ENCODE data around the gene CYB5R3. TPM values are rescaled to one million over a fixed set of nuclear protein-coding genes. Genes with fewer than 3 reads are reported as not detected.
"Not testable (repeated sequence)": the region's sequence is repeated elsewhere in the genome, so short reads cannot be mapped to it uniquely, and the experiment has no call there.

CYB5R3 gene
- total RNA-seq, 1 experiment from 2014 or later = 172 TPM

DNA sequence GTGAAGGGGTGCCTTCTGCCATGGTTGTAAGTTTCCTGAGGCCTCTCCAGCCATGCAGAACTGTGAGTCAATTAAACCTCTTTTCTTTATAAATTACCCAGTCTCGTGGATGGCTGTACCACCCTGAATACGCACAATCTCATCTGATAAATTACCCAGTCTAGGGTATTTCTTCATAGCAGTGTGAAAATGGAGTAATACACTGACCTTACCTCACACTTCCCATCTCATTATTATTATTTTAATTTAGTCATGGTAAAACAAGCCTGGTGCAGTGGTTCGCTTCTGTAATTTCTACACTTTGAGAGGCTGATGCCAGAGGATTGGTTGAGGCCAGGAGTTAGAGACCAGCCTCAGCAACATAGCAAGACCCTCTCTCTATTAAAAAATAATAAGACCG is 30.5 kb upstream of the CYB5R3 start:
- no peaks in the 10 kb centered on the region for H3K36me3 ChIP-seq (ENCODE audit: insufficient read depth, low read length, poor library complexity, severe bottlenecking)
- H3K27me3 ChIP-seq (replicated peaks; ENCODE audit: insufficient read depth, low read depth, low read length, poor library complexity) = no peaks in the 10 kb centered on the region
- ChIA-PET CTCF (no interaction called here), POLR2A (ENCODE audit: low non-redundant PET) (no interaction called here)
- H3K9me3 ChIP-seq (ENCODE audit: low read depth, low read length, poor library complexity, severe bottlenecking) = no peaks in the 10 kb centered on the region
- no peak for DNase-seq (ENCODE audit: low spot score)
- peaks cover 4% of the 10 kb centered on the region for H3K4me1 ChIP-seq (ENCODE audit: insufficient read depth, low read length, poor library complexity, severe bottlenecking)
- no peak overlapping the region for H3K27ac ChIP-seq (ENCODE audit: low read depth, low read length, poor library complexity, severe bottlenecking)
- no TSS peak for BruUV-seq (replicated peaks)
- intact Hi-C loops (cut with micrococcal nuclease; ENCODE audit: unreplicated experiment) = no loop called here
- TF ChIP-seq, protein P1, sequence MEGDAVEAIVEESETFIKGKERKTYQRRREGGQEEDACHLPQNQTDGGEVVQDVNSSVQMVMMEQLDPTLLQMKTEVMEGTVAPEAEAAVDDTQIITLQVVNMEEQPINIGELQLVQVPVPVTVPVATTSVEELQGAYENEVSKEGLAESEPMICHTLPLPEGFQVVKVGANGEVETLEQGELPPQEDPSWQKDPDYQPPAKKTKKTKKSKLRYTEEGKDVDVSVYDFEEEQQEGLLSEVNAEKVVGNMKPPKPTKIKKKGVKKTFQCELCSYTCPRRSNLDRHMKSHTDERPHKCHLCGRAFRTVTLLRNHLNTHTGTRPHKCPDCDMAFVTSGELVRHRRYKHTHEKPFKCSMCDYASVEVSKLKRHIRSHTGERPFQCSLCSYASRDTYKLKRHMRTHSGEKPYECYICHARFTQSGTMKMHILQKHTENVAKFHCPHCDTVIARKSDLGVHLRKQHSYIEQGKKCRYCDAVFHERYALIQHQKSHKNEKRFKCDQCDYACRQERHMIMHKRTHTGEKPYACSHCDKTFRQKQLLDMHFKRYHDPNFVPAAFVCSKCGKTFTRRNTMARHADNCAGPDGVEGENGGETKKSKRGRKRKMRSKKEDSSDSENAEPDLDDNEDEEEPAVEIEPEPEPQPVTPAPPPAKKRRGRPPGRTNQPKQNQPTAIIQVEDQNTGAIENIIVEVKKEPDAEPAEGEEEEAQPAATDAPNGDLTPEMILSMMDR (conservative IDR thresholded peaks at IDR 0.05; ENCODE audit: low read depth, low read length) = no peak
- no peak for TF ChIP-seq EZH2 (IDR thresholded peaks at IDR 0.05; ENCODE audit: borderline replicate concordance, low read depth, low read length, poor library complexity, severe bottlenecking)
- no peak overlapping the region for H3K4me3 ChIP-seq (ENCODE audit: low read depth, low read length, poor library complexity, severe bottlenecking)

DNA sequence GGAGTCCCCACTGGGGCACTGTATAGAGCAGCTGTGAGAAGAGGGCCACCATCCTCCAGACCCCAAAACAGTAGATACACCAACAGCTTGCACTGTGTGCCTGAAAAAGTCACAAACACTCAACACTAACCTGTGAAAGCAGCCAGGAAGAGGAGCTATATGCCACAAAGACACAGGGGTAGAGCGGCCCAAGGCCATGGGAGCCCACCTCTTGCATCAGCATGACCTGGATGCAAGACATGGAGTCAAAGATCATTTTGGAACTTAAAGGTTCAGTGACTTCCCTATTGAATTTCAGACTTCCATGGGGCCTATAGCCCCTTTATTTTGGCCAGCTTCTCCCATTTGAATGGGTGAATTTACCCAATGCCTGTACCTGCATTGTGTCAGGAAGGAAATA is 29.7 kb upstream of the CYB5R3 start:
- no peak for DNase-seq (ENCODE audit: low spot score)
- no peak overlapping the region for H3K27ac ChIP-seq (ENCODE audit: low read depth, low read length, poor library complexity, severe bottlenecking)
- no peaks in the 10 kb centered on the region for H3K9me3 ChIP-seq (ENCODE audit: low read depth, low read length, poor library complexity, severe bottlenecking)
- no peaks in the 10 kb centered on the region for H3K27me3 ChIP-seq (replicated peaks; ENCODE audit: insufficient read depth, low read depth, low read length, poor library complexity)
- peaks cover 4% of the 10 kb centered on the region for H3K4me1 ChIP-seq (ENCODE audit: insufficient read depth, low read length, poor library complexity, severe bottlenecking)
- POLR2A ChIA-PET (ENCODE audit: low non-redundant PET) = no interaction called here
- H3K4me3 ChIP-seq (ENCODE audit: low read depth, low read length, poor library complexity, severe bottlenecking) = no peak overlapping the region
- TF ChIP-seq, protein P1 (conservative IDR thresholded peaks at IDR 0.05; ENCODE audit: low read depth, low read length) = no peak
- TF ChIP-seq EZH2 (IDR thresholded peaks at IDR 0.05; ENCODE audit: borderline replicate concordance, low read depth, low read length, poor library complexity, severe bottlenecking) = no peak
- intact Hi-C loops (cut with micrococcal nuclease; ENCODE audit: unreplicated experiment) = no loop called here
- CTCF ChIA-PET = no interaction called here
- H3K36me3 ChIP-seq (ENCODE audit: insufficient read depth, low read length, poor library complexity, severe bottlenecking) = no peaks in the 10 kb centered on the region
- BruUV-seq (replicated peaks) = no TSS peak

DNA sequence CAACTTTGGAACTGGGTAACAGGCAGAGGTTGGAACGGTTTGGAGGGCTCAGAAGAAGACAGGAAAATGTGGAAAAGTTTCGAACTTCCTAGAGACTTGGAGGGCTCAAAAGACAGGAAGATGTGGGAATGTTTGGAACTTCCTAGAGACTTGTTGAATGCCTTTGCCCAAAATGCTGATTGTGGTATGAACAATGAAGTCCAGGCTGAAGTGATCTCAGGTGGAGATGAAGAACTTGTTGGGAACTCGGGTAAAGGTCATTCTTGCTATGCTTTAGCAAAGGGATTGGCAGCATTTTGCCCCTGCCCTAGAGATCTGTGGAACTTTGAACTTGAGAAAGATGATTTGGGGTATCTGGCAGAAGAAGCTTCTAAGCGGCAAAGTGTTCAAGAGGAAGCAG is 28.7 kb upstream of the CYB5R3 start:
- H3K4me3 ChIP-seq (ENCODE audit: low read depth, low read length, poor library complexity, severe bottlenecking); H3K36me3 ChIP-seq (ENCODE audit: insufficient read depth, low read length, poor library complexity, severe bottlenecking); H3K27me3 ChIP-seq (replicated peaks; ENCODE audit: insufficient read depth, low read depth, low read length, poor library complexity); CTCF ChIA-PET; POLR2A ChIA-PET (ENCODE audit: low non-redundant PET); intact Hi-C loops (cut with micrococcal nuclease; ENCODE audit: unreplicated experiment); H3K9me3 ChIP-seq (ENCODE audit: low read depth, low read length, poor library complexity, severe bottlenecking); BruUV-seq (replicated peaks); DNase-seq (ENCODE audit: low spot score); H3K4me1 ChIP-seq (ENCODE audit: insufficient read depth, low read length, poor library complexity, severe bottlenecking); H3K27ac ChIP-seq (ENCODE audit: low read depth, low read length, poor library complexity, severe bottlenecking): not testable (repeated sequence)

DNA sequence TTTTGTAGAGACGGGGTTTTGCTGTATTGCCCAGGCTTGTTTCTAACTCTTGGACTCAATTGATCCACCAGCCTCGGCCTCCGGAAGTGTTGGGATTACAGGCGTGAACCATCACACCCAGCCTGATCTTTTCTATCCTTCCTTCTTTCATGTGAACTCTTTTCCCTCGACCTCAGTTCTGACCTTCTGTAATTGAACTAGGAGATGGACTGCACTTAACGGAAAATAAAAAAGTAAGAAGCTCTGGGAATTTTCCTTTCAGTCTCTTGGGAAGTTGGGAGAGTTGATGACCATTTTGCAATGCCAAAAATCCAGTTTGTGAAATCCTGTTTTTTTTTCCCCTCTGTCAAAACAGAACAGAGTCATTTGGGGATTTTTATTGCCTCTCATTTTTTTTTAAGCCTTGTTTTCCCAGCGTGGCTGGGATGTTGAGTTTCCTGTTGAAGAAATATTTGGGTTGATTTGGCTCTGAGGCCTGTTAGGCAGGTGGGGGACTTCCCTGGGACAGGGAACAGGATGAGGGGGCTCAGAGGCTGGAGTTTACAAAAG is 26.9 kb upstream of the CYB5R3 start:
- Histone ChIP-seq H3K27ac (ENCODE audit: low read depth, low read length, poor library complexity, severe bottlenecking) (no peak overlapping the region), H3K4me1 (ENCODE audit: insufficient read depth, low read length, poor library complexity, severe bottlenecking) (peaks cover 4% of the 10 kb centered on the region), H3K27me3 (replicated peaks; ENCODE audit: insufficient read depth, low read depth, low read length, poor library complexity) (no peaks in the 10 kb centered on the region), H3K4me3 (ENCODE audit: low read depth, low read length, poor library complexity, severe bottlenecking) (no peak overlapping the region), H3K36me3 (ENCODE audit: insufficient read depth, low read length, poor library complexity, severe bottlenecking) (no peaks in the 10 kb centered on the region), H3K9me3 (ENCODE audit: low read depth, low read length, poor library complexity, severe bottlenecking) (no peaks in the 10 kb centered on the region)
- no TSS peak for BruUV-seq (replicated peaks)
- DNase-seq (ENCODE audit: low spot score) = no peak
- intact Hi-C loops (cut with micrococcal nuclease; ENCODE audit: unreplicated experiment) = no loop called here
- no peak for TF ChIP-seq EZH2 (IDR thresholded peaks at IDR 0.05; ENCODE audit: borderline replicate concordance, low read depth, low read length, poor library complexity, severe bottlenecking)
- TF ChIP-seq, protein P1 (conservative IDR thresholded peaks at IDR 0.05; ENCODE audit: low read depth, low read length) = no peak
- POLR2A ChIA-PET (ENCODE audit: low non-redundant PET) = no interaction called here
- CTCF ChIA-PET = no interaction called here
